Suprapubic skin (tissue), 4 donors: ENCODE results near the gene TECPR2. TPM values are rescaled to one million over a fixed set of nuclear protein-coding genes. Genes with fewer than 3 reads are reported as not detected.

Experiments
- DNase-seq, 2 donors: peaks; one replicate each; pipeline ENCODE4 v3.0.0-alpha.2; 2019; ENCODE audit warnings: low spot score in 2 of 2
- H3K27ac ChIP-seq: fragments of 200-600 bp; sonication (generic); one replicate; pipeline ENCODE4 v1.5.1; 2019
- H3K27me3 ChIP-seq: fragments of 200-600 bp; sonication (generic); one replicate; pipeline ENCODE4 v1.5.1; 2019
- H3K36me3 ChIP-seq: fragments of 200-600 bp; sonication (generic); one replicate; pipeline ENCODE4 v1.5.1; 2019
- H3K4me1 ChIP-seq: fragments of 200-600 bp; sonication (generic); one replicate; pipeline ENCODE4 v1.5.1; 2019
- H3K4me3 ChIP-seq: fragments of 200-600 bp; sonication (generic); one replicate; pipeline ENCODE4 v1.5.1; 2019; ENCODE audit warnings: mild to moderate bottlenecking
- H3K9me3 ChIP-seq: fragments of 200-600 bp; sonication (generic); one replicate; pipeline ENCODE4 v1.5.1; 2019
- CTCF ChIP-seq, 2 donors: fragments of 200-600 bp in 1 of 2; fragments of 450-650 bp in 1 of 2; sonication (generic) in 1 of 2; IDR thresholded peaks; one replicate each; pipeline ENCODE4 v1.5.1; 2016 to 2019; ENCODE audit warnings: antibody characterized with exemption in 2 of 2, mild to moderate bottlenecking in 1 of 2, moderate library complexity in 1 of 2
- EP300 ChIP-seq: sonication (generic); formaldehyde crosslinking; IDR thresholded peaks from one replicate; pipeline ENCODE4 v1.6.1; 2017; ENCODE audit warnings: antibody characterized with exemption
- POLR2A ChIP-seq, 2 donors: fragments of 450-650 bp; IDR thresholded peaks; one replicate each; pipeline ENCODE4 v1.6.1; 2017; ENCODE audit warnings: antibody characterized with exemption in 2 of 2, mild to moderate bottlenecking in 2 of 2, moderate library complexity in 2 of 2
- POLR2AphosphoS5 ChIP-seq, 3 donors: sonication (generic); formaldehyde crosslinking; IDR thresholded peaks; one replicate each; pipeline ENCODE4 v1.6.1; 2017; ENCODE audit warnings: antibody characterized with exemption in 3 of 3
- WGBS: methylation state at CpG from one replicate; pipeline ENCODE4 v1.1.5; 2018; 5-methylcytosine and 5-hydroxymethylcytosine counted together
- total RNA-seq, 4 donors: library from RNA; depleted of rRNA; stranded (reverse); fragments of >200 nt; gene quantifications; one replicate each; pipeline ENCODE4 v1.1.0, GENCODE V29; 2016

TECPR2 gene
- total RNA-seq, 4 donors from 2014 or later = 12.1 to 22.6 (median 16.8) TPM

- Histone ChIP-seq H3K9me3 (no peaks in the 10 kb centered on the region), H3K4me3 (no peak overlapping the region), H3K27me3 (no peaks in the 10 kb centered on the region), H3K4me1 (no peaks in the 10 kb centered on the region), H3K36me3 (peaks cover 7% of the 10 kb centered on the region), H3K27ac (no peak overlapping the region)
- peak in 1 of 2 donors; percentile 21 for DNase-seq
- WGBS = 65% methylated on average over 4 of the region's 4 CpGs
- TF ChIP-seq POLR2AphosphoS5 (IDR thresholded peaks at IDR 0.05) = no peak
These were observed 61.8 kb downstream of the TECPR2 start for GRCh38 chr14:102424520-102424919.

GRCh38 chr14:102424923-102425322 is 62.2 kb downstream of the TECPR2 start:
- Histone ChIP-seq H3K27ac (no peak overlapping the region), H3K4me3 (no peak overlapping the region), H3K36me3 (peaks cover 7% of the 10 kb centered on the region), H3K4me1 (no peaks in the 10 kb centered on the region), H3K9me3 (no peaks in the 10 kb centered on the region), H3K27me3 (no peaks in the 10 kb centered on the region)
- TF ChIP-seq POLR2AphosphoS5 (IDR thresholded peaks at IDR 0.05) = no peak
- TF ChIP-seq POLR2A (IDR thresholded peaks at IDR 0.05) = no peak
- no peak for TF ChIP-seq EP300
- DNase-seq = peak in 1 of 2 donors; percentile 35
- 96% methylated on average over 10 of the region's 10 CpGs for WGBS

GRCh38 chr14:102426796-102427195 is 64.1 kb downstream of the TECPR2 start:
- H3K4me3 ChIP-seq = no peak overlapping the region
- H3K4me1 ChIP-seq = no peaks in the 10 kb centered on the region
- H3K27me3 ChIP-seq = no peaks in the 10 kb centered on the region
- no peak for DNase-seq
- no peaks in the 10 kb centered on the region for H3K9me3 ChIP-seq
- no peak overlapping the region for H3K27ac ChIP-seq
- TF ChIP-seq CTCF (IDR thresholded peaks at IDR 0.05) = no peak
- no peak for TF ChIP-seq EP300
- TF ChIP-seq POLR2AphosphoS5 (IDR thresholded peaks at IDR 0.05) = no peak
- no peak for TF ChIP-seq POLR2A (IDR thresholded peaks at IDR 0.05)
- 78% methylated on average over 6 of the region's 6 CpGs for WGBS
- peaks cover 15% of the 10 kb centered on the region for H3K36me3 ChIP-seq

- Histone ChIP-seq H3K27me3 (no peaks in the 10 kb centered on the region), H3K9me3 (no peaks in the 10 kb centered on the region), H3K4me3 (no peak overlapping the region), H3K36me3 (peaks cover 20% of the 10 kb centered on the region), H3K4me1 (no peaks in the 10 kb centered on the region), H3K27ac (no peak overlapping the region)
- DNase-seq = no peak
- WGBS = 89% methylated on average over 12 of the region's 12 CpGs
- TF ChIP-seq CTCF (IDR thresholded peaks at IDR 0.05) = no peak
- no peak for TF ChIP-seq POLR2AphosphoS5 (IDR thresholded peaks at IDR 0.05)
- no peak for TF ChIP-seq POLR2A (IDR thresholded peaks at IDR 0.05)
- no peak for TF ChIP-seq EP300
These were observed 64.9 kb downstream of the TECPR2 start for GRCh38 chr14:102427642-102428041.

GRCh38 chr14:102430212-102430908 is 67.6 kb downstream of the TECPR2 start:
- H3K4me3 ChIP-seq = no peak overlapping the region
- no peaks in the 10 kb centered on the region for H3K9me3 ChIP-seq
- peaks cover 33% of the 10 kb centered on the region for H3K36me3 ChIP-seq
- H3K27ac ChIP-seq = no peak overlapping the region
- H3K4me1 ChIP-seq = no peaks in the 10 kb centered on the region
- H3K27me3 ChIP-seq = no peaks in the 10 kb centered on the region
- 98% methylated on average over 8 of the region's 8 CpGs for WGBS
- TF ChIP-seq POLR2AphosphoS5 (IDR thresholded peaks at IDR 0.05) (no peak), EP300 (no peak), POLR2A (IDR thresholded peaks at IDR 0.05) (no peak)
- DNase-seq = peak in 1 of 2 donors; percentile 34

GRCh38 chr14:102431751-102432150 is 69.0 kb downstream of the TECPR2 start:
- no peaks in the 10 kb centered on the region for H3K4me1 ChIP-seq
- TF ChIP-seq POLR2A (IDR thresholded peaks at IDR 0.05) (no peak), CTCF (IDR thresholded peaks at IDR 0.05) (no peak), EP300 (no peak), POLR2AphosphoS5 (IDR thresholded peaks at IDR 0.05) (no peak)
- DNase-seq = no peak
- peaks cover 43% of the 10 kb centered on the region for H3K36me3 ChIP-seq
- no peaks in the 10 kb centered on the region for H3K9me3 ChIP-seq
- H3K4me3 ChIP-seq = no peak overlapping the region
- H3K27me3 ChIP-seq = no peaks in the 10 kb centered on the region
- WGBS = 96% methylated on average over 11 of the region's 12 CpGs
- H3K27ac ChIP-seq = no peak overlapping the region
